GM12874 (cell line): ENCODE data around the gene CEP85L.

ENCODE experiments used
- TF ChIP-seq, protein P1 (sequence below): IDR thresholded peaks from 2 replicates; pipeline ENCODE4 v1.5.1; 2011; ENCODE audit warnings: low read depth, mild to moderate bottlenecking, control low read depth, low read length, moderate library complexity; ENCODE audit not compliant: insufficient read depth

Gene CEP85L

GRCh38 chr6:118598324-118598723, 53.1 kb downstream of the CEP85L start:
- TF ChIP-seq, protein P1, sequence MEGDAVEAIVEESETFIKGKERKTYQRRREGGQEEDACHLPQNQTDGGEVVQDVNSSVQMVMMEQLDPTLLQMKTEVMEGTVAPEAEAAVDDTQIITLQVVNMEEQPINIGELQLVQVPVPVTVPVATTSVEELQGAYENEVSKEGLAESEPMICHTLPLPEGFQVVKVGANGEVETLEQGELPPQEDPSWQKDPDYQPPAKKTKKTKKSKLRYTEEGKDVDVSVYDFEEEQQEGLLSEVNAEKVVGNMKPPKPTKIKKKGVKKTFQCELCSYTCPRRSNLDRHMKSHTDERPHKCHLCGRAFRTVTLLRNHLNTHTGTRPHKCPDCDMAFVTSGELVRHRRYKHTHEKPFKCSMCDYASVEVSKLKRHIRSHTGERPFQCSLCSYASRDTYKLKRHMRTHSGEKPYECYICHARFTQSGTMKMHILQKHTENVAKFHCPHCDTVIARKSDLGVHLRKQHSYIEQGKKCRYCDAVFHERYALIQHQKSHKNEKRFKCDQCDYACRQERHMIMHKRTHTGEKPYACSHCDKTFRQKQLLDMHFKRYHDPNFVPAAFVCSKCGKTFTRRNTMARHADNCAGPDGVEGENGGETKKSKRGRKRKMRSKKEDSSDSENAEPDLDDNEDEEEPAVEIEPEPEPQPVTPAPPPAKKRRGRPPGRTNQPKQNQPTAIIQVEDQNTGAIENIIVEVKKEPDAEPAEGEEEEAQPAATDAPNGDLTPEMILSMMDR, result no peak

DNA sequence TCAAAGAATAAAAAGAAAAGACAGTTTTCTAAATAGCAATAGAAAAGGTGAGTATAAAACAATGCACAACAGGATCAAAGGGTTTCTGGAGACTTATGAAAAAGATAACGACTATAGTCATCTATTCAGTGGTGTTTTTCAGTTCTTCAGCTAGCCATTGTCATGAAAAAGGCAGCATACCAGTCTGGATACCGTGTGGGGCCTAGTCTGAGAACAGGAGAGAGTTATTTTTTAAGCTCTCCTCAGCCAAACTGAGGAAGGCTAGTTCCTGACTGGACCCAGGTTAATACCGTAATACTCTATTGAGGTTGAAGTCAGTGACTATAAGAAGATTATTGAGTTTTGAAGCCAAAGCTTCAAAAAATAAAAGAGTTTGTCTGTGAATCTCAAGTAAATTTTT, 53.8 kb downstream of the CEP85L start:
- TF ChIP-seq, protein P1, result no peak

DNA sequence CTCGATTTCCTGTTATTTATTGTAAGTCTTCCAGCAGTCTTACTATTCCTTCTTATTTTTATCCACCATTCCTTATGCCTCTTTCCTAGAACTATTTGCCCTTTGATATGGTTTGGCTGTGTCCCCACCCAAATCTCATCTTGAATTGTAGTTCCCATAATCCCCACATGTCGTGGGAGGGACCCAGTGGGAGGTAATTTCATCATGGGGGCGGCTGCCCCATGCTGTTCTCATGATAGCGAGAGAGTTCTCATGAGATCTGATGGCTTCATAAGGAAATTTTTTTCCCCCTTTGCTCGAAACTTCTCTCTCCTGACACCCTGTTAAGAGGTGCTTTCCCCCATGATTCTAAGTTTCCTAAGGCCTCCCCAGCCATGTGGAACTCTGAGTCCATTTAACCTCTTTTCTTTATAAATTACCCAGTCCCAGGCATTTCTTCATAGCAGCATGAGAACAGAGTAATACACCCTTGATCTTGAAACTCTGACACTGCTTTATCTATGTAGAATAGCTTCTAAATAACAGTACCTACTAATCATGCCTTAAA, 54.5 kb downstream of the CEP85L start:
- TF ChIP-seq, protein P1, result no peak

DNA sequence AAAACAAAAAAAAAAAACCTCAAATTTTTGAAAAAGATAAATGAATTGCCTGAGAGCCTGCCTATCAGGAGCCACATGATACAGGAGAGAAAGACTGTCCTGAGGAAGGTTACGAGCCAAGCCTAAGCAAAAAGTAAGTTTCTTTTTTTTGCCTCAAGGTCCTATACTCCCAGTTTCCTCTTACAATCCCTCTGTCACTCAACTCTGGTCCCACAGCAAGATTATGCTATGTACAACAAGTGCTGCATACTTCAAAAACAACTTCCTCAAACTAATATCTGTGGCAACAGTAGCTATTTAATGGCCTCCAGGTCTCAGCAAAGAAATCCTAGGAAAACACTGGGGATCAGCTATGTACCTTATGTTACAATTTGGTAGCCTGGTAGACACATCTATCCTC, 56.5 kb downstream of the CEP85L start:
- TF ChIP-seq, protein P1, result no peak

GRCh38 chr6:118591897-118592296, 59.5 kb downstream of the CEP85L start:
- TF ChIP-seq, protein P1, result no peak

DNA sequence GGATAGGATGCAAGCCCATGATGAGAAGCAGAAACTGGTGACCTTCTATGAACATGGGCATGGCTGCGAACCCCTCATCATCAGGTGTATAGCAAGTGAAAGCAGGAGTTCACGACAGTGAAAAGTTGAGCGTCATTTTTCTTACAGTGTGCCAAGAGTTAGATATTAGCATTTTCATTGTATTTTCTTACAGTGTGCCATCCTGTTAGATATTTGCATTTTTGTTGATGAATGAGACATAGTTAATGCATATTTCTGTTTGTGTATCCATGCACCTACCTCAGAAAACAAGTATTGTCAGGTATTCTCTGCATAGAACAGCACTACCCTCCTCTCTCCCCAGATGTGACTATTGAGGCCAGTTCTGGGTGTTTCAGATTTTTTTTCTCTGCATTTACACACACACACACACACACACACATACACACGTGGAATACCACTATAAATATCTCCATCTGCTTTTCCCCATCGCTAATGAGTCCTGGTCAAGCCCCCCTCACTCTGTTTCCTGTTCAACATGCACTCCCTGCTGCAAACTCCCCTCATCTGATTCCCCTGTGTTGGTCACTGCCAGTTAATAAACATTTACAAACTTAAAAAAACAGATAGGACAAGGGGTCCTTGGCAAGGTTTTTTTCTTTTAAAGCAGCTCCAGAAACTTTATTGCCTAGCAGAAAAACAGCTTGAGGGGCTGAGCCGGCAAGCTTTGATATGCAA, 61.6 kb downstream of the CEP85L start:
- TF ChIP-seq, protein P1, result no peak

DNA sequence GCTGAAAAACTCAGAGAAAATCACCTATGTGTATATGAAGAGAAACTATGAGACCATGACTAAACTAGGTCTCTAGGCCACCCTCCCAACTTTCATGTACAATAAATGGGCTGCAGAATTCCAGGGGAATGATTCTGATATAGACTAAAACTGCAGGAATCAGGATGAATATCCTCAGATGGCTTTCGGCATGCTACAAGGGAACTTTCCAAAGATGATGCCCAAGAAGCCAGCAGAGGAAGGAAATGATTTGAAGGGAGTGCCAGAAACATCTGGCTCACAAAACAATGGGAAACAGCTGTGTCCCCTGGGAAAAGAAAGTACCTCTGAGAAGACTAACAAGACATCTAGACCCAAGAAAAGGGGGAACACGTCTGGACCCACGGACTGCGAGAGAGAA, 62.2 kb downstream of the CEP85L start:
- TF ChIP-seq, protein P1, result no peak

- TF ChIP-seq, protein P1, result no peak
Measured at GRCh38 chr6:118588626-118589025, 62.8 kb downstream of the CEP85L start.
